ENCODE results near the gene GID8.

Gene GID8

DNA sequence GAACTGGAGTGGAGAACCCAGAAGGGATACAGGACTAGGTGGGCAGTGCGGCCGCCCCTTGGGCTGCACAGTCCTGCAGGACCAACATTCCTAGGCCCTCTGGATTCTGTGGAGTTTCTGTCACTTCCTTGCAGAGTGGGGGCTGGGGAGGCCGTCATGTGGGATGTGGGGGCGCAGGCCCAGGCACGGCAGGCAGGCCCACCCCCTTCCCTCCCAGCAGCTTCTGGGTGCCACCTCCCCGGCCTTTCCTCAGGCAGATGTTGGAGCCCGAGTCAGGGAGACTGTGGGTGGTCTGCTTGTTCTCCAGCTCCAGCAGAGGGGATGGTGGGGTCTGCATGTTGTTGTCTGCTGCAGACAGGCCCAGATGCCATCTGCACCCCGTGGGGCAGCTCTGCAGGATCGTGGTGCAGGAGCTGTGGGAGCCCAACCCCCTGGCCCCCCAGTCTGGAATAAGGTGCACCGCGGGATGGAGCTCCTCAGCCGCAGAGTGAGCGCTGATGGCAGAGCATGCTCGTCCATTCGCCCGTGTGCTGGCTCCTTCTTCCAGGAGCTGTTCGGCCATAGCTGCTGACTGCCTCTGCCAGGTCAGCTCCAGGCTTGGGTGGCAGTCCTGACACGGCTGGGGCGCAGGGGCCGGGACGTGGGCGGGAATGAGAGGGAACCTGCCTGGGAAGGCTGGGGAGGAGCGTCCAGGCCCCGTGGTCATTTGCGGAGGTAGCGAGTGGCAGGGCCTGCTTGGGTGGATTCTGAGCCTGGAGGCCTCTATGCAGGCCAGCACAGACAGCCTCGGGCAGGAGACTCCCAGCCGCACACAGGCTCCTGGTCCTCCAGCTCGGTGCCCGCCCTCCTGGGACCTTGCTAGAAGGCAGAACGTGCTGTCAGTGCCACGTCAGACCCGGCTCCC is 32.6 kb downstream of the GID8 start:
- DNase-seq (ENCODE audit: low read depth), result no peak

DNA sequence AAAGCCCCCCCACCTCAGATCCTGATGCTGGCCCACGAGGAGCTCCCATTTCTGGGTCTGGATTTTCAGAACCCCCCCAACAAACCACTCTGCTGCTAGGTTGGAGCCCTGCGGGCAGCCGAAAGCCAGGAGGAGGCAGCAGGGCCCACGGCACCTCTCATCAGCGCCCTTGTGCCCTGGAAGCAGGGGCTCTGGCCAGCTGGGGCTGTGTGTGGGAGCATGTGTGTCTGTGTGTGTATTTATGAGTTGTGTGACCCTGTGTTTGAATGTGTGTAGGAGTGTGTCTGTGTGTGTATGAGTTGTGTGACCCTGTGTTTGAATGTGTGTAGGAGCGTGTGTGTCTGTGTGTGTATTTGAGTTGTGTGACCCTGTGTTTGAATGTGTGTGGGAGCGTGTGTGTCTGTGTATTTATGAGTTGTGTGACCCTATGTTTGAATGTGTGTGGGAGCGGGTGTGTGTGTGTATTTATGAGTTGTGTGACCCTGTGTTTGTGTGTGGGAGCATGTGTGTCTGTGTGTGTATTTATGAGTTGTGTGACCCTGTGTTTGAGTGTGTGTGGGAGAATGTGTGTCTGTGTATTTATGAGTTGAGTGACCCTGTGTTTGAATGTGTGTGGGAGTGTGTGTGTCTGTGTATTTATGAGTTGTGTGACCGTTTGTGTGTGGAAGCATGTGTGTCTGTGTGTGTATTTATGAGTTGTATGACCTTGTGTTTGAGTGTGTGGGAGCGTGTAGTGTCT is 33.4 kb downstream of the GID8 start:
- no peak for DNase-seq (ENCODE audit: low read depth)

DNA sequence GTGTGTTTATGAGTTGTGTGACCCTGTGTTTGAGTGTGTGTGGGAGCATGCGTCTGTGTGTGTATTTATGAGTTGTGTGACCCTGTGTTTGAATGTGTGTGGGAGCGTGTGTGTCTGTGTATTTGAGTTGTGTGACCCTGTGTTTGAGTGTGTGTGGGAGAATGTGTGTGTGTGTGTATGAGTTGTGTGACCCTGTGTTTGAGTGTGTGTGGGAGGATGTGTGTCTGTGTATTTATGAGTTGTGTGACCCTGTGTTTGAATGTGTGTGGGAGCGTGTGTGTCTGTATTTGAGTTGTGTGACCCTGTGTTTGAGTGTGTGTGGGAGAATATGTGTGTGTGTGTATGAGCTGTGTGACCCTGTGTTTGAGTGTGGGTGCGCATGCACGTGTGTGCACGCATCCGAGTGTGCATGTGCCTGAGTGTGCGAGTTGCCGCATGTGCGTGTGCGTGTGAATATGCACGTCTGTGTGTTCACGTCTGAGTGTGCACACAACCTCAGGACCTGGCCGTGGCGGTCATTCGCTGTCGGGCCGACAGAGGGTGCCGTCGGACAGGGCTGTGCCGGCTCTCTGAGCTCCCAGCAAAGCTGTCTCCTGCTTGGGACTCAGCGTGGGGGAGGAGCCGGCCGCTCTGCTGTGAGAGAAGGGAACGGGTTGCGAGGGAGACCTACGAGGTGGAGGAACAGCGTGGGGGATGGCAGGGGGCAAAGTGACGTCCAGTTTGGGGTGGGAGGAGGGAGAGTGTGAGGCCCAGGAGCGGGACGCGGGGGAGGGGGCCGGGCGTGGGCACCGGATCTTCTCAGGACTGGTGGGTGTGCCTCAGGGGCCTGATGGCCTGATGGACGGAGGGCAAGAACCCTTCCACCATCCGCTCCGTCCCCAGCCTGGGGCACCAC is 34.2 kb downstream of the GID8 start:
- DNase-seq (ENCODE audit: low read depth), result peak; percentile 78

DNA sequence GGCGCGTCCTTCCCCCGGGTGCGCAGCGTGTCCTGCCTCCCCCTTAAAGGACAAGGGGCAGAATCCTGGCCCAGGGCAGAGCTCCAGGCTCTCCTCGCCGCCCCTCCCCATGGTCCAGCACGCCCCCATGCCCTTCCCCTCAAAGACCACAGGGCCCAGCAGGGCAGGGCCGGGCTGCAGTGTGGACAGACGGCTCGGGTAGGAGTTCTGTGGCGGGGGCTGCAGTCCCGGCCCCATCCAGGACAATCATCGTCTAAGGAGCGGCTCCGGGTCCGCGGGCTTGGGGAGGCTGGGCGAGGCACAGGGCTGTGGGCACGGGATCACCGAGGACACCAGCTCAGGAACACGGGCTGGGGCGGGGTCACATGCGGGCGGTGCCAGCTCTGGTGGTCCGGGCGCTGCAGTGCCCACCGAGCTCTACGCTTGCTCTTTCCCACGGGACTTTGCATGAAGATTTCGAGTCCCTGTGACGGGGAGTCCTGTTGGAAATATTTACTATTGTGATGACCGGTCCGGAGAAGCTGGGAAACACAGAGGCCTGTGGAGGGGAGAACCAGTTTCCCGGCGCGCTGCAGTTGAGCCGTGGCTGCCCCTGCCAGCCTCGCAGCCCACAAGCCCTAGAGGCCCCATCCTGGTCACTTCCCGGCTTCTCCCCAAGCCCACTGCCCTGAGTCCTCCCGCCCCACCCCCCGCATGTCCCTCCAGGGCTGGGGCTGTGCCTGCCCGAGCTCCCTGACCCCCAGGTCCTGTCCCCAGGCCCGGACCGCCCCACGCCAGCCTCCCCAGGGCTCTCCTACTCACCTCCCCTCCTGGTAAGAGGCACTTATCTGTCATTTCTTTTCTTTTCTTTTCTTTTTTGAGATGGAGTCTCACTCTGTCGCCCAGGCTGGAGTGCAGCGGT is 35.1 kb downstream of the GID8 start:
- no peak for DNase-seq (ENCODE audit: low read depth)

DNA sequence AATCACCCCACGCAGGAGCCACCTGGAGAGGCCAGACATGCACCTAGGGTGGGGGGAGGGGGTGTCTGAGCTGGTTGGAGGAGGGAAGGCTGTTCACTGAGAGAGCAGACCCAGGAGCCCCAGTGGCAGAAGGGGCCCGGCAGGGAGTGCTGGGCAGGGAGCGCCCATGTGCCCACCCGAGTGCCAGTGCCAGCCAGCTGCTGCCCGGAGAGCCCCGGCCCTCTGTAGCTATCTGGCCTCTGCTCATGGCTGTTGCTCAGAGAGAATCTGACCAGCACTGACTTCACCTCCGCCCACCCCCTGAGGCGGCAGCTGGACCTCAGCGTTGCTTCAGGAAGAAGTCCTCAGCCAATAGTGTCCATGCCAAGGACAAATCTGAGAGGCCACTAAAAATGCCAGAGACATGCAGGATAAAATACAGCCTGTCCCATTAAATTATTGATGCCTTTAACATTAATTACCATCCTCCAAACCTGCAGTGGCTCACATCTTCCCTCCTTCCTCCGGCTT is 37.4 kb downstream of the GID8 start:
- DNase-seq (ENCODE audit: low read depth), result no peak

DNA sequence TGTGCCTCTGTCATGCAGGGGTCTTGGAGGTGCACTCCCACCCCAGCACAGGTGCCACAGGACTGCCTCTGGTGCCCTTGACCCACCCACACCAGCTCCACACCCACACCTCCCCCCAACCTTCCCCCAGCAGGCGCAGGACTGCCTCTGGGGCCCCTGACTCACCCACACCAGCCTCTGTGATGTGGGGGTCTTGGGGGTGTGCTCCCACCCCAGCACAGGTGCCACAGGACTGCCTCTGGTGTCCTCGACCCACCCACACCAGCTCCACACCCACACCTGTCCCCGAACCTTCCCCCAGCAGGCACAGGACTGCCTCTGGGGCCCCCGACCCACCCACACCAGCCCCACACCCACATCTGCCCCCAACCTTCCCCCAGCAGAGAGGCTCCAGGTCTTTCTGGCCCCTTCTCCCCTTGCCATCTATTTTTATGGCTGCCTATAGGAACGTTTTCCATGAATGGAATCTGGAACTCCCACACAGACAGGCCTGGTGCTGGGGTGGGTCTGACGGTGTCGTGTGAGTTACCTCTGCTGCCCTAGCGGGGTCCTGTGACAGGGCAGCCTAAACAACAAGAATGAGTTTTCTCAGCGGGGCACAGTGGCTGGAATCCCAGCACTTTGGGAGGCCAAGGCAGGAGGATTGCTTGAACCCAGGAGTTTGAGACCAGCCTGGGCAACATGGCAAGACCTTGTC is 38.0 kb downstream of the GID8 start:
- DNase-seq (ENCODE audit: low read depth), result no peak

DNA sequence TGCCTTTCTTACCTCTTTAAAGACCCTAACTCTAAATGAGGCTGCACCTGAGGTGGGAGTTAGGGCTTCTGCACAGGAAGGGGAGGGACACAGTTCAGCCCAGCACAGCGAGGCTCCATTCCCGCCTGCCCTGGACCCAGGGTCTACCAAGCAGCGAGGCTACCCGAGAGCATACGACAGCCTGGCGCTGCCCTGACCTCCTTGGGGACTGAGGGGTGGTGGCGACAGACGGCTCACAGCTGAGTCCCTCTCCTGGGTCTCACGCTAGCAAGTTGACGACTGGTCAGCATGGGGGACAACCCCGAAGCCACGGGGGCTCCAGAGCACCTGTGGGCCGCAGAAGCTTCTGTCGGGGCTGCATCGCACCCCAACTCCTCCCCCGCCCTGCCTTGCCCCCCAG is 38.9 kb downstream of the GID8 start:
- no peak for DNase-seq (ENCODE audit: low read depth)

DNA sequence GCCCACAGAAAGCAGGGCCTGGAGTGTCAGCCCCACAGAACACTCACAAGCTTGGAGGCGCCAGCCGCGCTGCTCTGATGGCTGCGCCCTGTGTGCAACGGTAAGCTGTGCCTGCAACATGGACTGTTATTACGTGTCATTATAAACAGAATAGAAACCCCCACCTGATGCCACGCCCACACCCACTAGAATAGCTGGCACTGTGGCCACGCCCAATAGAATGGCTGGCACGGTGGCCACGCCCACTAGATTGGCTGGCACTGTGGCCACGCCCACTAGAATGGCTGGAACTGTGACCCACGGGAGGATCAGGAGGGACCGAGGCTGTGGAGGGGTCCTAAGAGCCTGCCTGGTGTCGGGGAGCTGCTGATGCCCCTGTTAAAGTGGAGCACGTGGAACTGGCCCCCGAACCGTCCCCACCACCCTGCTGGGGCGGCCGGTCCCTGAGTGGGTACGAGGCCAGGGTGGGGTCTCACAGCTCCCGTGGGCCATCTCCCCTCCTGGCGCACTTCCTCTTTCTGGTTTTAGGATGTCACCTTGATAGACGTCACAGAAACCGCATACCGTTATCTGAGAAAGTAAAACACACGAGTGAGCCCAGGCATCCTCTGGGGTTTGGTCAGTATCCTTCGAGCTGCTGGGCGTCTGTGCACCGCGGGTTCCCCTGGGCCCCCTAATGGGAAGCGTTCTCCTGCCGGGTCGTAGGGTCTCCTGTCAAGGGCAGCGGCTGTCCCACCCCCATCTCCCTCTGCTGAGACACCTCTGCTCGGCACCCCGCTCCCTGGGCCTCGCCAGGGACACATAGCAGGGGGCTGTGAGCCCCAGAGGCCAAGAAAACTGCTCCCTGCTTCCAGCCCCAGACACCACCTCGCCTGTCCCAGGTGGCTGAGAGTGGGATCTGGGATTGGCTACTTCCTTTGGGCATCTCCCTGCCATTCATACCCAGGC is 39.9 kb downstream of the GID8 start:
- DNase-seq (ENCODE audit: low read depth), result peak; percentile 45

DNA sequence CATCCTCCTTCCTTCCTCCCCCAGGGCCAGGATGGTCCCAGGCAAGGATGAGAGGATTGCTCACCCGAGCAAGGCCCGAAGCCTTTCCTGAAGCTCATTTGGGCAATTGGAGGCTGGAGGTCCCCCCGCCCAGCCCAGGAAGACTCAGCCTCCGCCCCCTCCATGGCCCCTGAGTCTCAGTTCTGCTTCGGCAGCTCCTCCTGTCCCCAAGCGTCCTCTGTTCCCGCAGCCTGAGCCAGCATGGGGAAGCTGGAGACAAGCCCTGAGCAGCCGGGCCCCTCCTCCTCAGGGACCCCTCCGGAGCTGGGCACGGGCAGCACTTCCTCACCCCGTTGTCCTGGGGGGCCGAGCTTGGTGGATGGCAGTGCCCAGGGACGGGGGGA is 40.6 kb downstream of the GID8 start:
- DNase-seq (ENCODE audit: low read depth), result no peak

DNA sequence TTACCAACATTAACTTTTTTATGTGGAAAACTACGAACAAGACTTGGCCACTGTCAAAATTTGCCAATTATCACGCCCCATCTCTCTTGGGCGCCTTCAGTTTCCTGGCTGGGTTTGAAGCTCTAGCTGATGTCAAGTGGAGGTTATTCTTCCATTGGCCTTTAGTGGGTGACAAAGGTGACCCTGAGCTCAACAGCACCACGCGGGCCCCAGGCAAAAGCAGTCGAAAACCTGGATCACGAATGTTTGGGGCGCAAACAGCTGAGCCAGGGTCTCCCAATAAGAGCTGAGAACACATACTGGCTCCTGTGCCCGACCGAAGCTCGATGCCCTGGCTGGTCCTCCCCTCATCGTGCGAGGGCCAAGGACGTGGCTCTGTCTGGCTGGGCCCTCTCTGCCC is 41.4 kb downstream of the GID8 start:
- DNase-seq (ENCODE audit: low read depth), result no peak

DNA sequence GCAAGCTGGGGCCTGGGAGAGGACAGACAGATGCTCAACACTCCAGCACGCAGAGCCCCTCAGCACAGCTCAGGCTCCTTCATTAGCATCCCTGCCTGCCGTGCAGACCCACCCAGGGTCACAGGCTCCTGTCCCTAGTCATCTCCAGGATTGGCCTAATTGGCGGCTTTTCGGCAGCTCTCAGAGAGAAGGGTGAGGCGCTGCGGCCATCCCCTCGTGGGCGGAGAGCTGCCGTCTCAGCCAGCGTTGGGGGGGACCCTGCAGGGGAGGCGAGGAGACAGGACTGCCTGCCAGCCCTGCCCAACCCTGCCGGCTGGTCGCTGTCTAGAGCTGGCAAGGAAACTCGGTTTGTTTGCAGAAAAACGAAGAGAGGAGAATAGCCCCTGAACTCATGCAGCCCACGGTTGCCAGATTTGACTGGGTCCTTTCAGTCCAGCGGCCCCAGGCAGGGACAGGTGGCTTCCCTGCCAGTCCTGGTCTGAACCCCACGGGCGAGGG is 42.0 kb downstream of the GID8 start:
- no peak for DNase-seq (ENCODE audit: low read depth)

DNA sequence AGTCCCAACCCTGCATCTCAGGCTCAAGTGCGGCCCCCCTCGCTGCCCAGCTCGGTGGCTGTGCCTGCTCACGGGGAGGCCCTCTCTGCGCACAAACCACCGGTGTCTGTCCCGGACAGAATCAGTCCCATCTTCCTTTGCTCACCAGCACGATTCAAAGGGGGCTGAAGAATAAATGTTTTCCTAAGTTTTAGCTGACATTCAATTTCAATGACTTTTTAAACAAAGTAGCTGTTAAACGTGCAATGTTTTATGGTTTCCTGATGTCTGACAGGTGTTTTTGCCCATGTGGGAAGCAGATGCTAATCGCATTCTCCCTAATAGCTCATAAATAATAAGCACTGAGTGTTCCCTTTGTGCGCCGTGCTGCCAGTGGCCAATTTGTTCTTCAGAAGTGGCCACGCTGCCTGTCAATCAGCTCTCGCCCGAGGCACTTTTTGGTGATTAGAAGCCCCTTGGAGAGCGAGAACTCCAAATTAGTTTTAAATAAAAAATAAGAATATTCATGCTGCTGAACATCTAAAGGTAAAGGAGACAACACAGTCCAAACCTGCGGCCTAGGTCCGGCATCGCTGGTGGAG is 42.5 kb downstream of the GID8 start:
- DNase-seq (ENCODE audit: low read depth), result no peak

DNA sequence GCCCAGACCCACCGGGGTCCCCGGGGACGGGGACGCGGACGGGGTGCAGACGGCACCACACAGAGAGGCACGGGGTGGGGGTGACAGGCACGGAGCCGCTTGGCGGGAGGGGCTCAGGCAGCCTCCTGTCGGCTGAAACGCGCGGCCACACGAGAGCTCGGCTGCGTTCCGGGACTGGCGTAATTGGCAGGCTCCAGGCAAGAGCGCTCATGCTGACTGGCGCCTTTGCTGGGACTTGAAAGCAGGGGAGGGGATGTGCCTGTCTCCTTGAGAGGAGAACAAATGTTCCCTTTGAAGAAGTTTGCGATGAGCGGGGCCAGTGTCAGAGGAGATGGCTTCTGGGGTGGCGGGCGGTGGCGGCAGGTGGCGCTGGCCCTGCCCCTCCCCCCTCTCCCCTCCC is 43.0 kb downstream of the GID8 start:
- no peak for DNase-seq (ENCODE audit: low read depth)

DNA sequence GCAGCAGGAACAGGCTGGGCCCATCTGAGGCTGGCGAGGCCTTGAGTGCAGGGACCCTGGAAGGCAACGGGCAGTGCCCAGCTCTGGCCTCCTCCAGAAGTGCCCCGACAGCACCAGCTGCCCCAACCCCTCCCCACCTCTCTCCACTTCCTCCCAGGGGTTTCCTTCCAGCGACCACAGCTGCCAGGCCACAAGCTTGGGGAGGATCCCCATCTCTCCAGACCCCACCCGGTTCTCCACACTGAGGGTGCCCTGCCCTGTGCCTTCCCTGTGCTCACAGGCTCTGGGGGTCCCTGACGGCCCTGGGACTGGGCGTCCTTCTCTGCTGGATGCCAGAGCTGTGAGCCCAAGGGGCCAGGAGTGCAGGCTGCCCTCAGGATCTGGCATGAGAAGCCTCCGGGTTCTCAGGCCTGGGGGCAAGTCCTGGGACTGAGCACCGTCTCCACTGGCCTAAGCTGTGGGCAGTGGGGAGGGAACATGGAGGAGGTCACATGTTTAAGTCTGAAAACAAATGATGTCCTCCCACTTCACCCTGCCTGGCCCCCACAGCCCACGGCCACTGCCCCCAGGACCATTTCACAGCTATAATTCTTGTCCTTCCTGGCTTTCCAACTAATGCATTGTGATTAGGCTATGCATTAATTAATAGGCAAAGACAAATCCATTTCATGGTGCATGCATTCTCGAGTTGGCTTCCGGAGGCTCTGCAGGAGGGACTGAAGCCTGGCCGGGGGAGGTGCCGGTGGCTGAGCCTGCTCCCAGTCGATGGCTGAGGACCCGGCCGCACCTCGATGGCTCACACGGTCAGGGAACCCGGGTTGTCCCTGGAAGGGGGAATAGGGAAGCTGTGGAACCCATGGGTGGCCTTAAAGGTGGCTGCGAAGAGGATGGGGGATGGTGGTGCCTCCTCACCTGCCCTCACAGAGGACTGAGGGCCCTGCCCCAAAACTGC is 44.5 kb downstream of the GID8 start:
- DNase-seq (ENCODE audit: low read depth), result no peak

DNA sequence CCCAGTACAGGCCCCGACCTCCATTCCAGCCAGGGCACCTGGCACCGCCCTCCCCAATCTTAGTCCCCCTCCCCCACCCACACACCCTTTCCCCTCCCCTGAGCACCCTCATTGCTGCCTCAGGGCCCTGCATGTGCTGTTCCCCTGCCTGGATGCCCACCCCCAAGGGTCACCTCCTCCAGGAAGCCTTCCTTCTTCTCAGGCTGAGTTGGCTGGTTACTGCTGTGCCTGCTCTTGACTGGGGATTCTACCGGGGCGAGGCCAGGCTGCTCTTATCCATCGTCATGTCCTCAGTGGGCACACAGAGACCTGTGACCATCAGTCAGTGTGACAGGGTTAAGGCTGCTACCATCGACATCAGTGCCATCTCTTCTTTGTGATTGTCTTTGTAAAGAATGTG is 45.3 kb downstream of the GID8 start:
- no peak for DNase-seq (ENCODE audit: low read depth)

DNA sequence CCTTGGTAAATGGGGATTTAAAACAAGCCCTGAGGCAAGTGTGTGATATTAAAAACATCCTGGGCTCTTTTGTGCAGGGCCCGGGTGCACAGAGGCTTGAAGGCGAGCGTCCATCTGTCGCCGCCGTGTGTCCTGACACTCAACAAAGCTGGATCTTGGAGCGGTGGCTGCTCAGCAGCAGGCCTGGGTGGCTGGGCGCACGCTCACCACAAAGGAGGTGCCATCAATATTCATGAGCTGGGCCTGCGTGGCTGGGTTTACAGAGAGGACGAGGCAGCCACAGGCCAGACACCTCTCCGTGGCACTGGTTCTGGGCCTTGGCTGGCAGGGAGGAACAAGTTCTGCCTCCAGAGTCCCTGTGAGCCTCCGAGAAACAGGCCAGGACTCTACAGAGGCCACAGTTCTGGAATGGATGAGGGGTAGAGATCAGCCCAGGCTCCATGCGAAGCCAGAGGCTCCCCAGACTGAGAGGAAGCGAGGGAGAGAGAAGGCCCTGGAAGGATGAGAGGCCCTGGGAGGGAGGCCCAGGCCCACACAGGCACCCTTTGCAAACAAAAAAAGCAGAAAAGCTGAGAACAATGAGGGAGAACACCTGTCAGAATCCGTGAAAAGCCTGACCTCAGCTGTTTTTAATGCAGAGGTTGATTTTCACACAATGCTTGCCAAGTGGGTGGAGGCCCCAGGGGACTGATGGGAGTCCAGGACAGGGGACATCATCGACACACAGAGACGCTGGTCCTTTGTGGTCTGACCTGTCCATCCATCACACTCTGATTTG is 46.9 kb downstream of the GID8 start:
- no peak for DNase-seq (ENCODE audit: low read depth)

DNA sequence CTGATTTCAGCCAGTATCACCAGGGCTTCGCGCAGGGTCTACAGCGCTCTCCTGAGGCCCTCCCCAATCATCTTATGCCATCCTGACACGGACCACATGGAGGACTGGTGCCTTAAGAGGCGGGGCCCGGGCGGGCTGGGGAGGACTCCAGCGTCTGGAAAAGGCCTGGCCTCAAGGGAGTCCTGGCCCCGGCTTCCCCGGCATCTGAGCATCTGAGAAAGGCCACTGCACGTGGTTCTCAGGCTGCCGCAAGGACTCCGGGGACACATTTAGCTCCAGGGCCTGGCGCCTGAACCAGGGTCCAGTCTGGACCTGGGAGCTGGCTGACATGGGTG is 47.5 kb downstream of the GID8 start:
- no peak for DNase-seq (ENCODE audit: low read depth)
